Uterus (tissue), 2 donors: Measurements from ENCODE around the gene NEGR1.

Experiments used
- POLR2A ChIP-seq, 2 donors: fragments of 450-650 bp; IDR thresholded peaks; one replicate each; pipeline ENCODE4 v1.6.1; 2016; ENCODE audit warnings: antibody characterized with exemption in 2 of 2, mild to moderate bottlenecking in 1 of 2, moderate library complexity in 1 of 2
- TF ChIP-seq, protein P1 (sequence below), 4 experiments: fragments of 200-600 bp in 2 of 4; fragments of 450-650 bp in 2 of 4; sonication (generic) in 2 of 4; IDR thresholded peaks; one replicate each; pipeline ENCODE4 v1.5.1; 2016 to 2019; ENCODE audit warnings: antibody characterized with exemption in 4 of 4, mild to moderate bottlenecking in 2 of 4, moderate library complexity in 1 of 4

DNA sequence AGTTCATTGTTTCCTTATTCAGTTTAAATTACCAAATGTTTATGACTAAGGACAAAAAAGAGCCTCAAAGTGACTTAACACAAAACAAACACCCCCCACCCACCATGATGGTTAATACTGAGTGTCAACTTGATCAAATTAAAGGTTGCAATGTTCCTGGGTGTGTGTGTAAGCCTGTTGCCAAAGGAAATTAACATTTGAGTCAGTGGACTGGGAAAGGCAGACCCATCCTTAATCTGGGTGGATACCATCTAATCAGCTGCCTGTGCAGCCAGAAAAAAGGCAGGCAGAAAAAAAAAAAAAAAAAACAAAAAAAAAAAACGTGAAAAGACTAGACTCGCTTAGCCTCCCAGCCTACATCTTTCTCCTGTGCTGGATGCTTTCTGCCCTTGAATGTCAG, 543.4 kb downstream of the NEGR1 start:
- TF ChIP-seq, protein P1, sequence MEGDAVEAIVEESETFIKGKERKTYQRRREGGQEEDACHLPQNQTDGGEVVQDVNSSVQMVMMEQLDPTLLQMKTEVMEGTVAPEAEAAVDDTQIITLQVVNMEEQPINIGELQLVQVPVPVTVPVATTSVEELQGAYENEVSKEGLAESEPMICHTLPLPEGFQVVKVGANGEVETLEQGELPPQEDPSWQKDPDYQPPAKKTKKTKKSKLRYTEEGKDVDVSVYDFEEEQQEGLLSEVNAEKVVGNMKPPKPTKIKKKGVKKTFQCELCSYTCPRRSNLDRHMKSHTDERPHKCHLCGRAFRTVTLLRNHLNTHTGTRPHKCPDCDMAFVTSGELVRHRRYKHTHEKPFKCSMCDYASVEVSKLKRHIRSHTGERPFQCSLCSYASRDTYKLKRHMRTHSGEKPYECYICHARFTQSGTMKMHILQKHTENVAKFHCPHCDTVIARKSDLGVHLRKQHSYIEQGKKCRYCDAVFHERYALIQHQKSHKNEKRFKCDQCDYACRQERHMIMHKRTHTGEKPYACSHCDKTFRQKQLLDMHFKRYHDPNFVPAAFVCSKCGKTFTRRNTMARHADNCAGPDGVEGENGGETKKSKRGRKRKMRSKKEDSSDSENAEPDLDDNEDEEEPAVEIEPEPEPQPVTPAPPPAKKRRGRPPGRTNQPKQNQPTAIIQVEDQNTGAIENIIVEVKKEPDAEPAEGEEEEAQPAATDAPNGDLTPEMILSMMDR (IDR thresholded peaks at IDR 0.05) = no peak
- TF ChIP-seq POLR2A (IDR thresholded peaks at IDR 0.05) = no peak
